ENCODE results near the gene PDE3B. TPM values are rescaled to one million over a fixed set of nuclear protein-coding genes. Genes with fewer than 3 reads are reported as not detected.
"Not testable (repeated sequence)": the region's sequence is repeated elsewhere in the genome, so short reads cannot be mapped to it uniquely, and the experiment has no call there.

PDE3B gene
- total and polyA plus RNA-seq, 9 of the 15 experiments (the other 6 are each of a cell fraction or from before 2014, with no cell fraction given), result 2.3 to 22.5 (median 12.2) TPM

GRCh38 chr11:14727746-14728145 is 84.1 kb downstream of the PDE3B start:
- no peaks in the 10 kb centered on the region for H3K27me3 ChIP-seq (ENCODE audit: control insufficient read depth in 2 of 2, insufficient read depth in 2 of 2, low read length in 2 of 2)
- H3K27ac ChIP-seq (ENCODE audit: extremely low read depth, low read depth, low read length), result no peak overlapping the region
- no peak overlapping the region for H3K4me3 ChIP-seq
- H3K9me3 ChIP-seq (replicated peaks; ENCODE audit: control insufficient read depth, insufficient read depth, low read depth, low read length), result no peaks in the 10 kb centered on the region
- 24% methylated on average over 1 of the region's 1 CpG for WGBS (ENCODE audit: insufficient coverage, low coverage, missing lambda C conversion rate)
- ChIA-PET POLR2A (interaction anchor here (0.6 to 1.1 kb wide), 2 partner anchors 77 to 411 kb away, joined by 3 read pairs; no protein-coding TSS in a partner anchor), CTCF (ENCODE audit: low intra/inter-chr PET ratio) (no interaction called here)
- ATAC-seq, result no peak
- no peaks in the 10 kb centered on the region for H4K20me1 ChIP-seq (replicated peaks; ENCODE audit: control insufficient read depth, insufficient read depth, low read length)
- TF ChIP-seq RHOXF2B (CRISPR knock-in tag; conservative IDR thresholded peaks at IDR 0.05), result no peak
- no peak for TF ChIP-seq ZC3H8 (IDR thresholded peaks at IDR 0.05)
- no peak for TF ChIP-seq ZNF140 (CRISPR knock-in tag; IDR thresholded peaks at IDR 0.05)
- TF ChIP-seq, protein P1, sequence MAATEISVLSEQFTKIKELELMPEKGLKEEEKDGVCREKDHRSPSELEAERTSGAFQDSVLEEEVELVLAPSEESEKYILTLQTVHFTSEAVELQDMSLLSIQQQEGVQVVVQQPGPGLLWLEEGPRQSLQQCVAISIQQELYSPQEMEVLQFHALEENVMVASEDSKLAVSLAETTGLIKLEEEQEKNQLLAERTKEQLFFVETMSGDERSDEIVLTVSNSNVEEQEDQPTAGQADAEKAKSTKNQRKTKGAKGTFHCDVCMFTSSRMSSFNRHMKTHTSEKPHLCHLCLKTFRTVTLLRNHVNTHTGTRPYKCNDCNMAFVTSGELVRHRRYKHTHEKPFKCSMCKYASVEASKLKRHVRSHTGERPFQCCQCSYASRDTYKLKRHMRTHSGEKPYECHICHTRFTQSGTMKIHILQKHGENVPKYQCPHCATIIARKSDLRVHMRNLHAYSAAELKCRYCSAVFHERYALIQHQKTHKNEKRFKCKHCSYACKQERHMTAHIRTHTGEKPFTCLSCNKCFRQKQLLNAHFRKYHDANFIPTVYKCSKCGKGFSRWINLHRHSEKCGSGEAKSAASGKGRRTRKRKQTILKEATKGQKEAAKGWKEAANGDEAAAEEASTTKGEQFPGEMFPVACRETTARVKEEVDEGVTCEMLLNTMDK (IDR thresholded peaks at IDR 0.05; ENCODE audit: borderline replicate concordance, insufficient read depth, low read depth, low read length, poor library complexity, severe bottlenecking), result no peak
- no peak for FAIRE-seq
- in situ Hi-C loops (cut with MboI), result loop anchor here (5.0 kb wide), 1 partner anchor 35 kb away; no protein-coding TSS in a partner anchor
- intact Hi-C loops (cut with micrococcal nuclease), result no loop called here
- no peak overlapping the region for H3K9ac ChIP-seq (ENCODE audit: insufficient read depth in 1 of 2, low read depth in 2 of 2, low read length in 2 of 2)
- no TSS peak for BruUV-seq (replicated peaks)
- no peaks in the 10 kb centered on the region for H3K9me1 ChIP-seq (ENCODE audit: control insufficient read depth, insufficient read depth, low read length)
- no peak for DNase-seq (ENCODE audit: extremely low read depth in 1 of 4, low spot score in 3 of 4)
- no peaks in the 10 kb centered on the region for H3K36me3 ChIP-seq (ENCODE audit: control insufficient read depth, insufficient read depth, low read length)
- H3K79me2 ChIP-seq (ENCODE audit: control insufficient read depth, insufficient read depth, low read length), result peaks cover 12% of the 10 kb centered on the region; the same call in 2 of the 3 replicates
- no peaks in the 10 kb centered on the region for H3K4me1 ChIP-seq (replicated peaks in 1 of 2; ENCODE audit: control insufficient read depth in 2 of 2, insufficient read depth in 2 of 2, low read length in 2 of 2)
- H3K4me2 ChIP-seq (ENCODE audit: insufficient read depth, low read length), result no peak overlapping the region
- no peak overlapping the region for H2AFZ ChIP-seq (ENCODE audit: low read depth, low read length)

DNA sequence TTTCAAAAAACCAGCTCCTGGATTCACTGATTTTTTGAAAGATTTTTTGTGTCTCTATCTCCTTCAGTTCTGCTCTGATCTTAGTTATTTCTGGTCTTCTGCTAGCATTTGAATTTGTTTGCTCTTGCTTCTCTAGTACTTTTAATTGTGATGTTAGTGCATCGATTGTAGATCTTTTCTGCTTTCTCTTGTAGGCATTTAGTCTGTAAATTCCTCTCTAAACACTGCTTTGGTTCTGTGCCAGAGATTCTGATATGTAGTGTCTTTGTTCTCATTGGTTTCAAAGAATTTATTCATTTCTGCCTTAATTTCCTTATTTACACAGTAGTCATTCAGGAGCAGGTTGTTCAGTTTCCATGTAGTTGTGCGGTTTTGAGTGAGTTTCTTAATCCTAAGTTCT is 96.9 kb downstream of the PDE3B start:
- H3K79me2 ChIP-seq (ENCODE audit: control insufficient read depth, insufficient read depth, low read length), result peaks cover 35% of the 10 kb centered on the region
- H3K9ac ChIP-seq (ENCODE audit: insufficient read depth in 1 of 2, low read depth in 2 of 2, low read length in 2 of 2); BruUV-seq (replicated peaks); in situ Hi-C loops (cut with MboI); H3K4me2 ChIP-seq (ENCODE audit: insufficient read depth, low read length); H4K20me1 ChIP-seq (replicated peaks; ENCODE audit: control insufficient read depth, insufficient read depth, low read length); H3K4me1 ChIP-seq (replicated peaks in 1 of 2; ENCODE audit: control insufficient read depth in 2 of 2, insufficient read depth in 2 of 2, low read length in 2 of 2); CTCF ChIA-PET (ENCODE audit: low intra/inter-chr PET ratio); H3K36me3 ChIP-seq (ENCODE audit: control insufficient read depth, insufficient read depth, low read length); H3K9me3 ChIP-seq (replicated peaks; ENCODE audit: control insufficient read depth, insufficient read depth, low read depth, low read length); H2AFZ ChIP-seq (ENCODE audit: low read depth, low read length); ATAC-seq; FAIRE-seq; DNase-seq (ENCODE audit: extremely low read depth in 1 of 4, low spot score in 3 of 4); H3K9me1 ChIP-seq (ENCODE audit: control insufficient read depth, insufficient read depth, low read length); H3K27ac ChIP-seq (ENCODE audit: extremely low read depth, low read depth, low read length); H3K27me3 ChIP-seq (ENCODE audit: control insufficient read depth in 2 of 2, insufficient read depth in 2 of 2, low read length in 2 of 2); H3K4me3 ChIP-seq; intact Hi-C loops (cut with micrococcal nuclease): not testable (repeated sequence)
- 59% methylated on average over 2 of the region's 2 CpGs for WGBS (ENCODE audit: insufficient coverage, low coverage, missing lambda C conversion rate)
- POLR2A ChIA-PET, result interaction anchor here (0.6 kb wide), 1 partner anchor 118 kb away, joined by 3 read pairs; no protein-coding TSS in a partner anchor

Measured in K562 (cell line).